NT2/D1 (cell line): ENCODE results near the gene NEK9.

Source experiments
- SUZ12 ChIP-seq: IDR thresholded peaks from 2 replicates; pipeline ENCODE4 v1.6.1; 2011; ENCODE audit not compliant: insufficient read length, insufficient read depth; ENCODE audit errors: extremely low read depth
- YY1 ChIP-seq: IDR thresholded peaks from 2 replicates; pipeline ENCODE4 v1.6.1; 2011; ENCODE audit not compliant: insufficient read length, insufficient read depth
- ZNF274 ChIP-seq: IDR thresholded peaks from 2 replicates; pipeline ENCODE4 v1.6.1; 2011; ENCODE audit warnings: mild to moderate bottlenecking, low read depth, low read length

GRCh38 chr14:75150150-75150549 is 23.3 kb upstream of the NEK9 start:
- no peak for TF ChIP-seq YY1
- TF ChIP-seq ZNF274 = no peak
- TF ChIP-seq SUZ12 = no peak
